AG09319 (cell line): ENCODE measurements around the gene TLR10.

Experiments
- DNase-seq: peaks from one replicate; pipeline ENCODE4 v3.0.0-alpha.2; 2010; ENCODE audit warnings: low read depth; ENCODE audit errors: extremely low read depth
- CTCF ChIP-seq: IDR thresholded peaks from 2 replicates; pipeline ENCODE4 v1.5.1; 2011; ENCODE audit warnings: low read depth, mild to moderate bottlenecking, inconsistent platforms, low read length, moderate library complexity

Gene TLR10

GRCh38 chr4:38735870-38736269 lies 46.9 kb downstream of the TLR10 start:
- no peak for TF ChIP-seq CTCF
- DNase-seq = no peak

- TF ChIP-seq CTCF = no peak
- no peak for DNase-seq
These were observed 47.9 kb downstream of the TLR10 start for GRCh38 chr4:38734911-38735310.

- no peak for TF ChIP-seq CTCF
- DNase-seq = no peak
These were observed 48.3 kb downstream of the TLR10 start for GRCh38 chr4:38734446-38734845.

- DNase-seq = no peak
- no peak for TF ChIP-seq CTCF
These were observed 49.1 kb downstream of the TLR10 start for GRCh38 chr4:38733663-38734062.

- peak; percentile 99 for TF ChIP-seq CTCF
These were observed 51.8 kb downstream of the TLR10 start for GRCh38 chr4:38730830-38731646.

GRCh38 chr4:38730493-38730829 lies 52.3 kb downstream of the TLR10 start:
- no peak for TF ChIP-seq CTCF
- no peak for DNase-seq

More at GRCh38 chr4:38730830-38731646, 51.8 kb downstream of the TLR10 start:
- DNase-seq = peak; percentile 69

GRCh38 chr4:38728631-38729141 lies 54.1 kb downstream of the TLR10 start:
- no peak for TF ChIP-seq CTCF
- DNase-seq = no peak
